GM18519 (cell line): ENCODE data around the gene ANTXR1.

Source experiments
- ATAC-seq: cut with Tn5 transposase; IDR thresholded peaks from one replicate; pipeline ENCODE4 v1.9.1; 2021; ENCODE audit warnings: mild to moderate bottlenecking, moderate library complexity; ENCODE audit not compliant: unreplicated experiment, low FRiP score

The ANTXR1 gene

DNA sequence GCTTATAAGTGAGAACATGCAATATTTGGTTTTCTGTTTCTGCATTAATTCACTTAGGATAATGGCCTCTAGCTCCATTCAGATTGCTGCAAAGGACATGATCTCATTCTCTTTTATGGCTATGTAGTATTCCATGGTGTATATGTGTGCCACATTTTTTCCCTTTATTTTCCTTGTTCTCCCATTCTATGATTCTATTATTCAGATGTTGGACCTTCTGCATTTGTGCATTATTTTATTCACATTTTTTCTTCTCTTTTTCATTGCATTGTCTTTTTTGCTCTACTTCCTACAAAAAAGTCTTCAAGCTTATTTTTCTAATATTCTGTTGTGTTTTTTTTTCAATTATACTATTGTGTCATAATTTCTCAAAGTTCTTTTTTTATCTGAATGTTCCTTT, 11.1 kb upstream of the ANTXR1 start:
- no peak for ATAC-seq

DNA sequence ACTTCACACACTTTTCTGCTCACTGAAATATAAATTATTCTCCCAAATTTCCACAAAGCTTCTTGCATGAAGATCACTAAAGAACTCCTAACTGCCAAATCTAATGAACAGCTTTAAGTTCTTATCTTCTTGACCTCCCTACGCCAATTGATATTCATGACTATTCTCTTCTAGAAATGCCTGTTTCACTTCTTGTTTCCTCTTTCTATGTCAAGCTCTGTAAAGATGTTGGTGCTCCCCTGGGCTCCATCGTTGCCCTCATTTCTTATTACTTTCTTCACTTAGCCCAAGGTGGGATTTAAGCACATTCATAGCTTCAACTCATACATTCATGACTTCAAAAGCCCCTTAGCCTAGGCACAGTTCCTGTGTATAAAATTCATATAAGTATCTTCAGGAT, 9.2 kb upstream of the ANTXR1 start:
- no peak for ATAC-seq

DNA sequence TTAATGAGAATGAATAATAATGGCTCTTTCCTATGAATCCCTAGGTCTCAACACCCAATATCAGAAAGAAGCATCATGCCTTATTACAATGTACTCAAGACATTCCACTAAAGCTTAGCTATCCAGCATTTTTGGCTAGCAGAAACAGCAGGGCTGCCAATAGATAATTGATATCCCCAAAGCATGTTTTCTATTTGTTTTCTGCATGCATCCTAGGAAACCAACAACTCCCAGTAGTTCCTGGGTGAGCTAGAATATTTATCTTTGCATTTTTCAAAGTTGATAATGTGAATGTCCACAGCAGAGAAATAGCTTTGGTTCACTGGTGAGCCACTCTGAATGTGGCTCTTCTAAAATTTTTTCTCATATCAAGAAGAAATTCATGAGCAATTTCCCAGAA, 5.8 kb upstream of the ANTXR1 start:
- ATAC-seq: no peak

DNA sequence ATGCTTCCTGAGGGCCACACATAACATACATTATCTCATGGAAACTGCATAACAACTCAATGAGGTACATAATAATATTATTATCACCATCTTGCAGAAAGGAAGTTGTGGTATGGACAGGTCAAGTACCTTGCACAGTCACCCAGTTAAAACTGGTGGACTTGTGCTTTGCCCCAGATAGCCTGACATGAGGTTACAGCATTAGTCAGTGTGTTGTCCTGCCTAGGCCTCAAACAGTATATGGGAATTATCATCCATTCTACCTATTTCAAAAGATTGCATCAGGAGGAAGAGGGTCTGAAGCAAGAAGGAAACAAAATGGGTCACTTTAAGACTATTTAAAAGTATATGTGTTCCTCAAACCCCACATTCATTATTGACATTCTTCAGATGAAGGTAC, 5.4 kb upstream of the ANTXR1 start:
- ATAC-seq: no peak

DNA sequence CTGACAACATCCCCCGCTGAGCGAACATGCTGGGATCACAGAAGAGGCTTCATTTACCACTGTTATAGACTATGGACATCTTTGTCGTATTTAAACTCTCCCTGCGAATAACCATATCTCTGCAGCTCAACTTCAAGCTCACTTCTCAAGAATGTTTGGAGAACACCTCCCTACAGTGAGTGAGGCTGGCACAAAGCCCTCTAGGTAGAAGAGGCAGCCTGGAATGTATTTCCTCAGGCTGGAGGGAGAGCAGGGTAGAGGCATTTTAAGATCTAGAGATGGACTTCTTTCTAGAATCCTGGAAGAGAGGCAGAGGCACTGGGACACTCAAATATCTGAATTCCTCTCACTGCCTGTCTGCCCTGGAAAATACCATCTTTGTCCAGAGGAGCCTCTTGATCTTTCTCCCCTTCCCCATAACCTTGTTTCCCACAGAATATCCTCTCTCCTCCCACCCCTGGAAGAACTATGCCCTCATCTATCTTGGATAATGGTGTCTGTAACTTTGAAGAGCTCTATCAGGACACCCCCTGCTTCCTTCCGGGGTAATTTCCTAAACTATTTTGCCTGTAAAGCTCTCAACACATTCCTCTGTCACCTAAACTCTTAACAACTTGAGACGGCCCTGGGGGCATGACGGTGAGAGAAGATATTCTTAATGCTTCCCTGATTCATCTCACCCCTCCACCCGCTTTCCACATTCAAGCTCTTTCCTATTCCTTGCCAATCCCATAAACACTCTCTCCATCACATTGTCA, 2.4 kb upstream of the ANTXR1 start:
- ATAC-seq: no peak

DNA sequence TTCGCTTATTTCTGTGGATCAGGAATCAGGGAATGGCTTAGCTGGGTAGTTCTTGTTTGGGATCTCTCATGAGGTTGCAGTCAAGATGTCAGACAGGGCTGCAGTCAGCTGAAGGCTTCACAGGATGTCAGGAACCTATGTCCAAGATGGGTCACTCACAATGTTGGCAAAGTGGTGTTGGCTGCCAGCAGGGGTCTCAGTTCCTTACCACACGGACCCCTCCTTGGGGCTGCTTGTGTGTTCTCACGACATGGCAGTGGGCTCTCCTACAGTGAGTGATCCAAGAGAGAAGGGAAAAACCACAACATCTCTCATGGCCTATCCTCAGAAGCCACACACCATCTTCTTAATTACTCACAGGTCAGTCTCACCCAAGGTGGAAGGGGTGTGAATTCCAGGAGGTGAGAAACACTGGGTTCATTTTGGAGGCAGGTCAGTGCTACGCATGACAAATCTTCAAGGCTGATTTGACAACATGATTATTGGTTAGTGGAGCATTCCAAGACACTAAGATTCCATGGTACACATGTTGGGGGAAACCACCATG, 1.3 kb upstream of the ANTXR1 start:
- ATAC-seq: no peak

DNA sequence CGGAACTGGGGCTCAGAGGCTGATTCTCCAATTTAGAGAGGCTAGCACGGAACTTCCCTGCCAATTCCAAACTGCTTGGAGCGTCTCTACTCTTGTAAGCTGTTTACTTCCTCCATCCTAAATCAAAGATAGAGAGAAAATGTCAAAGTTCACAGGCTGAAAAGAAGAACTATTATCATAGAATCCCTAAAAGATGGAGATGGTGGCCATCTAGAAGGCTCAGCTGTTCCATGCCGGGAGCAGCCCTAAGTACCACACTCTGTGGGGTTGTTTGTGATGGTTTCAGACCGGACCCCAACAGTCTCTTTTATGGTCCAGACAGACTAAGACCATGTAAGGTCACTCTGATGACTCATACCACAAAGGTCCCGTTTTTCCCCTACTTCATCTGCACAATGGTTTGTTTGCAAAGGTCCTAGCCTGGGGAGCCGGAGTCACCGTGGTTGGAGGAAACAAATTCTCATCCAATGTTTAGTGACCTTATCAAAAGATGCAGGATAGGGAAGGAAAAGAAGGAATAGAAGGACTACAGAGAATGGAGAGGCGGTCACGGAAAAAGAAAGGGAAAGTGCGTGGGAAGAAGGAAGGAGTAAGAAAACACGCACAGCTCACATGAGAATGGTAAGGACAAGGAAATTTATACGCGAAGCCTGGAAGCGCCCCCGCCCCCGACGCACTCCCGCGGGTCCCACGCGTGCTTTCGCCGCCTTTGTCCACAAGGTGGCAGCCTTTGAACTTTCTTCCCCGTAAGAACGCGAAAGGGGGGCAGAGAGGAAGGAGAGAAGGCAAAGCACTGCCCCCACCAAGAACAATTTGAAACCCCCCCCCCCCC, 453 bp upstream of the ANTXR1 start:
- ATAC-seq: no peak

DNA sequence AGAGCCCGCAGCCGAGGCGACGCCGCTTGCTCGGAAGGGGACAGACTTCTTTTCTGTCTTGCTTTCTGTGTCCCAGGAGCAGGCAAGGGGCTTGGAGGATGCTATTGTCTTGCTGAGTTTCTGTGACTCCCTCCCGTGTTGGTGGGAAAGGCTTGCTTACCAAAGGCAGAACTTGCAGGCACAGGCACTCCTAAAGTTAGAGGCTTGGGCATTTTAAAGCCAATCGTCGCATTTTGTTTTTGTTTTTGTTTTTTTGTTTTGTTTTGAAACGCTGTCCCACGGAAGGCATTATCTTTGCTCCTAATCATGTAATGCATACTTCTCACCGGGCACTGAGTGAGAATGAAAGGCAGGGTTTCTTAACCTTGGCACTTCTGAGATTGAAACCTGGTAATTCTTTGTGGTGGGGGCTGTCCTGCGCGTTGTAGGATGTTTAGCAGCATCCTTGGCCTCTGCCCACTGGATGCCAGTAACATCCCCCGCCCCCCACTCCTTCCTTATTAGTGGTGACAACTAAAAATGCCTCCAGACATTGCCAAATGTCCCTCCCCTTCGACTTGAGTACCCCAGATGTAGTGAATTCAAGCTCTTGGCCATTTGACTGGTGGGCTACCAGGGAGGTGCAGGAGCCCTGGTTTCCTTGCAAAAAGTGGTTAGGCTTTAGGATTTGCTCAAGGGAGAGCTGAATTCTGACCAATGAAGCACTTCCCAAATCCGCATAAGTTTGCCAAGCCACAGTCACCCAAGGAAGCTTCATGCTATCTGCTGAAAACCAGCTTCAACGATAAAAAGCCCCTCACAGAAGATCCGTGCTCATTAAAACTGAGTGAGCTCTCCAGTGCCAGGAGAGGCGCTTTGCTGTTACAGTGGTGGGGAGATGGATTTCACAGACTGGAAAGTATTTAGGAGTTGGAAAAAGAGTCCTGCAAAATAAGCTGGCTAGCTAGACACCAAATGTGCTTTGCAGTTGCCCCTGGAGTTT, 1.2 kb downstream of the ANTXR1 start:
- ATAC-seq: no peak

DNA sequence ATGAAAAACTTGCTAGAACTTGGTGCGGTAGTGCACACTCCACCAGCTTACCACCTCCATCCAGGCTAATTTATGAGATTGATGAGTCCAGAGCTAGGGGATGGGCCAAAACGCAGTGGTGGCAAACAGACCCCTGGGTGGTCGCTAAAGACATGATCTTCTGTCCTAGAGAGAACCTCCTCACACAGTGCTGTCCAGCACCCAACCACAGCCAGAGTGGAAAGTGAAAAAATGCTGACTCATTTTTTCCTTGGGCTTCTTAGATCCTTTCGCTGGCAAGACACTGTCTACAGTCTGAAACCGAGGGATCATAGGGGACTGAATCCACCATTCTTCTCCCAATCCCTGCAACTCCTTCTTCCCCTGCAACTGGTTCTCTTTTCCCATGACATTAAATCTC, 4.1 kb downstream of the ANTXR1 start:
- no peak for ATAC-seq

DNA sequence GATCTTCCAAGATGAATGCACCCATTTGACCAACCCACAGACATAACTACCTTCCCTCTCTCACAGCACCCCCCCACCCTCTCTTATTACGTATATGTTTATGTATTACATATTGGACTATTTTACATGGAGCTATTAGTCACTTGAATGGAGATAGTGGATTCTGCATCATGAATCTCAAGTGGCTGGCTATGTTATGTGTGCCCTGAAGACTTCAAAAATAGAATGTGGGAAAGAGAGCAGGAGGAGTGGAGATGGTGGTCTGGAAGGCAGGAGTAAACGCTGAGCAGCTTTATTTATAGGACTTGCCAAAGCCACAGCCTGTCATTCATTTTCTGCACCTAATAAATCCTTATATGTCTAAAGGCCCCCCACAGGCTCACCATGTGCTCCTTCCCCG, 4.9 kb downstream of the ANTXR1 start:
- ATAC-seq: no peak

DNA sequence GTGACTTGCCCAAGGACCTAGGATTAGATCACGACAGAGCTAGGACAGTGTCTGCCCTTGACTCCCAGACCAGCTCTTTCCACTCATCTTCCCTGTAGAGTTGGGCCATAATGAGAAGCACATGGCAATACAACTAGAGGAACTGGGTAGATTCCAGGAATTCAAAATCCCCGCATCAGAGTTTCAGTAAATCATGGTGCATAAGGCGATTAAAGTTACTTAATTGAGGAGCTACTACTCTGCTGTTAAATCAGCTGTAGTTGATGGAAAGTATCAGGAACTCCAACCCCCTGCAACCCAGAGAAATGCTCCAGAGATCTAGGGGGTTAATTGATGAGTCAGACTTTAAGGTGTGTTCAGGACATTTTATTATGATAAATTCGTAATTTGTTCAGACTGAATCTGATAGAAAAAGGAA, 5.7 kb downstream of the ANTXR1 start:
- no peak for ATAC-seq

DNA sequence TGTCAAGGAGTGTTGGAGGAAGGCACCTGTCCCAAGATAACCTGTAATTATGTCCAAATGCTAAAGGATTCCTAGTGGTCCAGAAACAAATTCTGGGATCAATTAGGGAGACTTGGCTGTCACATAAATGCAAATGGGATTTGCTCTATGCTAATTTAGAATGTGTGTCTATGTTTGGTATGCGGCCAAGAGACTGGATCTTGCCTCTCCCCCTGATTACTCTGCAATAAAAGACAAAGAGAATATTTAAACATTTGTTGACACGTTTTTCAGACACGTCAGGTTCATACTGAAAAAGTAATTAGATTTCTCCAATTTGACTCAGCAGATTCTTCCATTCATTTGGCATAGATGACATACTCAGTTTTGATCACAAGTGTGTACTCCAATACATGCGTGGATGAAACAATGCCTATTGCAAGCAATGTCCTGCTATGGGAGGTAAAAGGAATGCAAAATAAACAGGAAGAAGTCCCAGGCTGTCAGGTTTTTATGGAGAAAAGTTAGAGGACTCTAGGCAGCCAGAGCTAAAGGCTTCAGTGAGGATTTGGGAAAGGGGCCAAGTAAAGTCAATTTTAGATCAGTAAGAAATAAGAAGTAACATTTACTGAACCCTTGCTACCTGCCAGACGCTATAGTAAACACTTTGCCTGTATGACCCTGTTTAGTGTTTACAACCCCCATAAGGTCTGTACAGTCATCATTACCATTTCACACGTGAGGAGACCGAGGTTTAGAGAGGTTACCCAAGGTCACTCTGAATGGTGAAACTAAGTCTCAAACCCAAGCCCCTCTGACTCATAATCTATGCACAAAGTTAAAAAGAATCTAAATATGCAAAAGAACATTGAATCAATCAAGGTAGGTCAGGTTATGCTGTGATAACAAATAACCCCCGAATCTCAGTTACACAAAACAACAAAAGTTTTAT, 7.8 kb downstream of the ANTXR1 start:
- ATAC-seq: no peak

DNA sequence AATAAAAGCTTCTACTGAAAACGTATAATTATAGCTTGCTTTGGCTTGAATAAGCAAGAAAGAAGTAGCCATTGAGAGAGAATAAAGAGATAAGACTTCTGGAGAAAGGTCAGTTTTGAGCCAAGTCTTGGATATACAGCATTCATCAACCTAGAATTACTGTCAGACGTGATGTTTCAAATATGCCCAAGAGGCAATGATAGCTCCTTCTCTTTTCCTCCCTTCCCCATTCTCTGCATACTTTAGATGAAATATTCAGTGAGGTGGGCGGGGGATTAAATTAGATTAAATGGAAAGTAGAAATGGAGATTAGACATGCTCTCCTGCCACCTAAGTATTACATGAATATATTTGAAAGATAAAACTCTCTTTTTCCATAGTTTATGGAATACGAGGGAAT, 8.7 kb downstream of the ANTXR1 start:
- no peak for ATAC-seq

DNA sequence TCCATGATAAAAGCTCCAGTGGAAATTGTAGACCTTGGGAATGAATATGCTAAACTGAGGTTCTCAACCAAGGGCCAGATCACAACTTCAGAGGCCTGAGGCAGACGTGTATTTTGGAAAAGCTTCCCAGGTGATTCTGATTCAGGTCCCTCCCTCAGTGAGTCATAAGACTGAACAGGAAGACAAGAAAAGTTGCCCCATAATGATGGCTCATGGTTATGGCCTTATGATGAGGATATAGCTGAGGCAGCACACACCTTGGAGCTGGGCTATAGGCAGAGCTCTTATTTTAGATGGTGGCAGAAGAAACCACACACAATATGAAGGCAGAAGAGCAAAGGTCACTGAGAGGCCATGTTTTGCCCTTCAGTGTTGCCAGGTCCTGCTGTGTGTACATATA, 9.6 kb downstream of the ANTXR1 start:
- no peak for ATAC-seq

DNA sequence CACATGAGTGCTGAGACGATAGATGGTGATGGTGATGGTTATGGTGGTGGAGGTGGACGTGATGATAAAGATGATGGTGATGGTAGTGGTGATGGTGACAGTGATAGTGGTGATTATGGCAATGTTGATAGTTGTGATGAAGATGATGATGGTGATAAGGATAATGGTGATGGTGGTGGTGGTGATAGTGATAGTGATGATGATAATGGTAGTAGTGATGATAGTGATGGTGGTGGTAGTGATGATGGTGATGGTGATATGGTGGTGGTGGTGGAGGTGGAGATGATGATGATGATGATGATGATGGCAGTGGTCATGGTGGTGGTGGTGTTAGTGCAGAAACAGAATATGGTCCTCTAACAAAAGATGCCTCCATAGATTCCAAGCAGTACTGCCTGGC, 10.3 kb downstream of the ANTXR1 start:
- ATAC-seq: no peak

DNA sequence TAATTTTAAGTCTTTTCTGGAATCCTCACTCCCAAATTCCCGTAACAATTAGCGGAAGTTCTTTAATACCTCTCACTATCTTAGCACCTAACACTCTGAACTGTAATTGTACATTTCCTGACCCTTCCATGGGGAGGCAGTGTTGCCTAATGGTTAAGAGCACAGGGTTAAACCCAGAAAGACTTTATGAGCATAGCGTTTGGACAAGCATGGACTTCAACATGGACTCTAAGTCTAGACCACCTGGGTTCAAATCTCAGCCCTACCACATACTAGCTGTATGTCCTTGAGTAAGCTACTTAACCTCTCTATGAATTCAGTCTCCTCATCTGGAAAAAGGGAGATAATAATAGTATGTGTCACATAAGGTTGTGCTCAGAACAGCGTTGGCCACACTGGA, 13.0 kb downstream of the ANTXR1 start:
- ATAC-seq: no peak

DNA sequence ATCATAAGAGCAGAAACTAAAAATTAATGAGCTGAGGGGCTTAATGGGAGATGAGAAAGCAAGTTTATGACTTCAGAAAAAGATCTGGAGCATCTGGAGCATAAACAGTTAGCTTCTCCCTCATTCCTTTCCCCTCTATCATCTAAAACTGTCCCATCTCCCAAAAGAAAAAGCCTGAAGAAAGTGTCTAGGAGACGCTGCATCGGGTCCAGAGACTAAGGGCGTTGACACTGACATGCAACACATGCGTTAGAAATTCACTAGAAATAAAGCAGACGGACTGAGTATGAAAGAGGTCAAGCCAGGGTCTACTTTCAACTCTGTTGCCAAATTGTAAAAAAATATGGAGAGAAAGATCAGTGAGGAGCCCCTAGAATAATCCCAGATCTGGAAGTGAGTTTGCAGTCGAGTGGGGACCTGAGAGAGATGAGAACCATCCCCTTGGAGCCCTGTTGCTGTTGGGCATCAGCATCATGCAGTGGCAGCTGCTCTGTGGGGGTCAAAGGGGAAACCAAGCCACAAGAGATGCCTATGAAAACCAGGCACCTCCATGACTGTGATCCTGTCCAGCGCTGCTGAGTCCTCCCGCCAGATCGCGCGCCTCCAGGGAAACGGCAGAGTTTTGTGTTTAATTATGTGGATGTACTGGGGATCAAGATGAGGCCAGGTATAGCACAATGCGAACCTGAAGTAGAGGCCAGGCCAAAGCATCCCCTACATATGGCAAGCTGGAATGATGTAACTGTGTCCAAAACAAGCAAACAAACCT, 13.9 kb downstream of the ANTXR1 start:
- no peak for ATAC-seq

DNA sequence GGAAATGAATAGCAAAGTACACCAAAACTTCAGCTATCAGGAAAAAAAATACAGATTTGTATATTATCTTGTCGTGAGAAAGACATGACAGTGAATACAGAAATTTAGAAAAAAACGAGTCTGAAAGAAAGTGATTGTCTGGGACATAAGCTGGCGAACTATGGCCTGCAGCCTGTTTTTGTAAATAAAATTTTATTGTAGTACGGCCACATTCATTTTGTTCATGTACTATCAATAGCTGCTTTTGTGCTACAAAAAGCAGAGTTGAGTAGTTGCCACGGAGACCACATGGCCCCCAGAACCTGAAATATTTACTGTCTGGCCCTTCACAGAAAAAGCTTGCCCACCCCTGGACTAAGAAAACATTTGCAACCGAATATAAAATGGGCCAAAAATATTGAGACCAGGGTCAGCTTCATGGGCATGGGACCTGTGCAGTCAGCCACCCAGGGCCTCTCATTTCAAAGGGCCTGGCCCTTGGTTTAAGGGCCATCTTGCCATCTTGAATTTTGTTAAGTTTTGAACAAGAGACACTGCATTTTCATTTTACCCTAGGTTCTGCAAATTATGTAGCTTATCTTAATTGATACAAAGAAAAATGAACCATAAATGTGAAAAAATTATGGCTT, 17.9 kb downstream of the ANTXR1 start:
- no peak for ATAC-seq
